A673 (cell line): ENCODE measurements around the gene PTPN21.

Source experiments
- EZH2 ChIP-seq: fragments of 200-600 bp; sonication (generic); IDR thresholded peaks from 2 replicates; pipeline ENCODE4 v1.6.1; 2017; ENCODE audit warnings: borderline replicate concordance, low read depth, mild to moderate bottlenecking, mixed read lengths, antibody characterized with exemption, low read length; ENCODE audit not compliant: poor library complexity, severe bottlenecking
- TF ChIP-seq, protein P1 (sequence below): fragments of 300-800, 200-600 bp; sonication (generic); conservative IDR thresholded peaks from 2 replicates; pipeline ENCODE4 v1.5.1; 2017; ENCODE audit warnings: low read depth, mild to moderate bottlenecking, antibody characterized with exemption, low read length, moderate library complexity, mixed read lengths

DNA sequence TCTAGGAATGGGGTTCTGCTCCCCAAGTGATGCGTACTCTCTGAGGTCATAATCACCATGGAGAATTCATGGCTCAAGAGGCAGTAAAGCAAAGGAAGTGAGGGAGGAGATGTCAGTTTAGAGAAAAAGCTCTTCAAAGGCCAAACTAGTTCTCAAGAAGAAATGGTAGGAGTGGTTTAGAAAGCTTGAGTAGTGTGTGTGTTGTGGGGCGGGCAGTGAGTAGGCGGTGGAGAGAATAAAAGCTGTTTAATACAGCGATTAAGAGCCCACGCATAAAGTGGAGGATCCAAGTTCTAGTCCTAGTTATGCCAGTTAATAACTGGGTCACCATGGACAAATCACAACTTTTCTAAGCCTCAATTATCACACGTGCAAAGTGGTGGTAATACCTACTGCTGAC lies 55.6 kb downstream of the PTPN21 start:
- TF ChIP-seq, protein P1, sequence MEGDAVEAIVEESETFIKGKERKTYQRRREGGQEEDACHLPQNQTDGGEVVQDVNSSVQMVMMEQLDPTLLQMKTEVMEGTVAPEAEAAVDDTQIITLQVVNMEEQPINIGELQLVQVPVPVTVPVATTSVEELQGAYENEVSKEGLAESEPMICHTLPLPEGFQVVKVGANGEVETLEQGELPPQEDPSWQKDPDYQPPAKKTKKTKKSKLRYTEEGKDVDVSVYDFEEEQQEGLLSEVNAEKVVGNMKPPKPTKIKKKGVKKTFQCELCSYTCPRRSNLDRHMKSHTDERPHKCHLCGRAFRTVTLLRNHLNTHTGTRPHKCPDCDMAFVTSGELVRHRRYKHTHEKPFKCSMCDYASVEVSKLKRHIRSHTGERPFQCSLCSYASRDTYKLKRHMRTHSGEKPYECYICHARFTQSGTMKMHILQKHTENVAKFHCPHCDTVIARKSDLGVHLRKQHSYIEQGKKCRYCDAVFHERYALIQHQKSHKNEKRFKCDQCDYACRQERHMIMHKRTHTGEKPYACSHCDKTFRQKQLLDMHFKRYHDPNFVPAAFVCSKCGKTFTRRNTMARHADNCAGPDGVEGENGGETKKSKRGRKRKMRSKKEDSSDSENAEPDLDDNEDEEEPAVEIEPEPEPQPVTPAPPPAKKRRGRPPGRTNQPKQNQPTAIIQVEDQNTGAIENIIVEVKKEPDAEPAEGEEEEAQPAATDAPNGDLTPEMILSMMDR, result no peak
- TF ChIP-seq EZH2, result no peak
